Gastrocnemius medialis (tissue), 4 donors: ENCODE measurements around the gene PNMA1.

Source experiments
- CTCF ChIP-seq, 5 experiments: fragments of 450-650 bp in 3 of 5; fragments of 200-600 bp in 2 of 5; sonication (generic) in 2 of 5; IDR thresholded peaks in 4 of 5; conservative IDR thresholded peaks in 1 of 5; 1 replicate in 4 of 5; 2 replicates in 1 of 5; pipeline ENCODE4 v1.5.1; 2016 to 2019; ENCODE audit warnings: antibody characterized with exemption in 5 of 5, mild to moderate bottlenecking in 3 of 5, moderate library complexity in 3 of 5
- POLR2A ChIP-seq, 2 donors: fragments of 450-650 bp; IDR thresholded peaks; one replicate each; pipeline ENCODE4 v1.6.1; 2017; ENCODE audit warnings: antibody characterized with exemption in 2 of 2, mild to moderate bottlenecking in 2 of 2, moderate library complexity in 2 of 2

DNA sequence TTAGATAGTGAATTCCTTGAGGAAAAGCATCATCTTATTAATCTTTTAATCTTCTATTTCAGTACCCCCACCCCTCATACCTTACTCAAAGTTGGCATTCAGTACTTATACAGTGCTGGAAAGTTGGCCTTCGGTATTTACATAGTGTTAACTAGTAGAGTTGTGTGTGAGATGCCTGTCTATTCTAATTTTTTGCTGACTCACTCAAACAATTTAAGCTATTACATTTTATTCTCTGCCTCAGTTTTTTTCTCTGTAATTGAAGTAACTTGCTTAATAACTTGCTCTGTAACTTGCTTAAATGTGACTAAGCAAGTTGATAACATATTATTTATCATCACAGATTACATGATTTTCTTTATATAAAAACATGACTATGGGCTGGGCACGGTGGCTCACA lies 49.1 kb downstream of the PNMA1 start:
- TF ChIP-seq CTCF (IDR thresholded peaks at IDR 0.05 in 4 of 5, conservative IDR thresholded peaks at IDR 0.05 in 1 of 5) (no peak), POLR2A (IDR thresholded peaks at IDR 0.05) (no peak)
